HG02763 (cell line): ENCODE data around the gene ZCCHC24.

Experiments used
- ATAC-seq: cut with Tn5 transposase; IDR thresholded peaks from one replicate; pipeline ENCODE4 v1.9.1; 2021; ENCODE audit warnings: mild to moderate bottlenecking, moderate library complexity; ENCODE audit not compliant: unreplicated experiment

ZCCHC24 gene

GRCh38 chr10:79372871-79373270 lies 72.6 kb downstream of the ZCCHC24 start:
- no peak for ATAC-seq

- no peak for ATAC-seq
Measured at GRCh38 chr10:79367426-79368189, 77.8 kb downstream of the ZCCHC24 start.

- no peak for ATAC-seq
Measured at GRCh38 chr10:79361726-79362397, 83.6 kb downstream of the ZCCHC24 start.

GRCh38 chr10:79360499-79361342 lies 84.7 kb downstream of the ZCCHC24 start:
- no peak for ATAC-seq

GRCh38 chr10:79359816-79360498 lies 85.5 kb downstream of the ZCCHC24 start:
- ATAC-seq = no peak

GRCh38 chr10:79358811-79359210 lies 86.6 kb downstream of the ZCCHC24 start:
- no peak for ATAC-seq

- no peak for ATAC-seq
Measured at GRCh38 chr10:79357180-79357579, 88.2 kb downstream of the ZCCHC24 start.

GRCh38 chr10:79356104-79356503 lies 89.3 kb downstream of the ZCCHC24 start:
- ATAC-seq = no peak

GRCh38 chr10:79355420-79356017 lies 89.9 kb downstream of the ZCCHC24 start:
- no peak for ATAC-seq

- no peak for ATAC-seq
Measured at GRCh38 chr10:79354615-79355014, 90.8 kb downstream of the ZCCHC24 start.

GRCh38 chr10:79354141-79354540 lies 91.3 kb downstream of the ZCCHC24 start:
- no peak for ATAC-seq

GRCh38 chr10:79353726-79354125 lies 91.7 kb downstream of the ZCCHC24 start:
- no peak for ATAC-seq

- no peak for ATAC-seq
Measured at GRCh38 chr10:79353000-79353406, 92.4 kb downstream of the ZCCHC24 start.

GRCh38 chr10:79352035-79352877 lies 93.2 kb downstream of the ZCCHC24 start:
- ATAC-seq = no peak

- no peak for ATAC-seq
Measured at GRCh38 chr10:79351332-79351731, 94.1 kb downstream of the ZCCHC24 start.

- no peak for ATAC-seq
Measured at GRCh38 chr10:79350407-79351154, 94.8 kb downstream of the ZCCHC24 start.

GRCh38 chr10:79349766-79350406 lies 95.5 kb downstream of the ZCCHC24 start:
- ATAC-seq = no peak

- ATAC-seq = no peak
Measured at GRCh38 chr10:79349072-79349491, 96.3 kb downstream of the ZCCHC24 start.

GRCh38 chr10:79348640-79348988 lies 96.8 kb downstream of the ZCCHC24 start:
- no peak for ATAC-seq
